Pancreas (tissue), 10 donors: ENCODE results near the gene DEPDC1B. TPM values are rescaled to one million over a fixed set of nuclear protein-coding genes. Genes with fewer than 3 reads are reported as not detected.
"Not testable (repeated sequence)": the region's sequence is repeated elsewhere in the genome, so short reads cannot be mapped to it uniquely, and the experiment has no call there.

Experiments used
- ATAC-seq, 4 donors: fragments of 200-7000 bp; cut with Tn5 transposase; one replicate each; pipeline versions ENCODE4 v1.8.0 to v1.9.1; 2020; ENCODE audit warnings: mild to moderate bottlenecking in 4 of 4, moderate library complexity in 4 of 4
- DNase-seq, 6 donors: peaks; one replicate each; pipeline ENCODE4 v3.0.0-alpha.2; 2020
- FAIRE-seq: peaks from 2 replicates; lab custom pipeline; 2012; peaks lifted over from hg19 to GRCh38; lab: Jason Lieb, UNC
- H3K27ac ChIP-seq, 4 donors: fragments of 200-600 bp; sonication (generic); 1 replicate in 3 of 4; 2 replicates in 1 of 4; pipeline versions ENCODE4 v1.5.0 to v1.8.0; 2020
- H3K27me3 ChIP-seq, 4 donors: fragments of 200-600 bp; one replicate each; pipeline ENCODE4 v1.8.0; 2021
- H3K36me3 ChIP-seq, 3 donors: fragments of 200-600 bp; sonication (generic) in 1 of 3; one replicate each; pipeline versions ENCODE4 v1.5.0 to v1.8.0; 2020 to 2021
- H3K4me1 ChIP-seq, 3 donors: fragments of 200-600 bp; one replicate each; pipeline ENCODE4 v1.8.0; 2021
- H3K4me3 ChIP-seq, 4 donors: fragments of 200-600 bp; sonication (generic) in 2 of 4; one replicate each; pipeline versions ENCODE4 v1.5.0 to v1.8.0; 2020 to 2021
- H3K9me3 ChIP-seq, 4 donors: fragments of 200-600 bp; one replicate each; pipeline ENCODE4 v1.8.0; 2021
- CTCF ChIP-seq, 4 donors: fragments of 200-600 bp; sonication (generic) in 3 of 4; IDR thresholded peaks; one replicate each; pipeline versions ENCODE4 v1.5.0 to v1.8.0; 2021; ENCODE audit warnings: antibody characterized with exemption in 4 of 4
- WGBS, 2 donors: extraction: QIAGEN DNeasy Blood & Tissue Kit; methylation state at CpG; one replicate each; pipeline ENCODE4 v1.1.7; 2013; 5-methylcytosine and 5-hydroxymethylcytosine counted together
- intact Hi-C, 3 donors: fragments of 100-400 bp; cut with DNase I; formaldehyde crosslinking; loops; one replicate each; pipeline versions ENCODE4 v1.11.1 to v1.14.2; 2022
- polyA plus RNA-seq, 2 donors: library from polyadenylated mRNA; stranded (reverse); fragments of 200-250 nt; gene quantifications; one replicate each; pipeline ENCODE4 v1.2.3, GENCODE V29; 2013
- total RNA-seq, 6 donors: library from RNA; stranded (reverse); fragmentation: NEBNext Ultra II Directional in 4 of 6; extraction: Animal tissue kit (Norgen Biotek cat#: 25700) in 4 of 6; gene quantifications; one replicate each; pipeline versions ENCODE4 v1.2.1 to v1.2.4, GENCODE V29; 2021 to 2023
- donor health status: healthy with polysubstance abuse.
- donor health status: DM: no; HTN: no; CAD: no; lungs with moderate emphysema.
- donor health status: DM: no; HTN: no; CAD: no.
- donor health status: control.
- donor health status: control.
- donor health status: Bipolar disorder and iron deficiency.
- donor health status: DM: yes; HTN: yes; CAD: no.
- donor health status: DM: no; HTN: no; CAD: no.
- donor health status: DM: no; HTN: no; CAD: no.
- donor health status: DM: yes; HTN: yes; CAD: no.

The DEPDC1B gene
- total and polyA plus RNA-seq, 8 donors: 0.08 to 0.37 (median 0.27) TPM

GRCh38 chr5:60568646-60569045 is 131.3 kb downstream of the DEPDC1B start:
- DNase-seq (no peak), ATAC-seq (no peak), FAIRE-seq (no peak)
- no peaks in the 10 kb centered on the region for H3K36me3 ChIP-seq
- intact Hi-C loops: no loop called here
- H3K27ac ChIP-seq: no peak overlapping the region
- H3K4me3 ChIP-seq: no peak overlapping the region
- H3K4me1 ChIP-seq: no peaks in the 10 kb centered on the region
- WGBS, 2 donors: 95 to 100% methylated on average over 2 of the region's 2 CpGs
- TF ChIP-seq CTCF (IDR thresholded peaks at IDR 0.05): no peak
- H3K9me3 ChIP-seq: no peaks in the 10 kb centered on the region
- H3K27me3 ChIP-seq: no peaks in the 10 kb centered on the region

- FAIRE-seq (no peak), DNase-seq (no peak), ATAC-seq (no peak)
- Histone ChIP-seq H3K4me3 (no peak overlapping the region), H3K4me1 (no peaks in the 10 kb centered on the region), H3K9me3 (no peaks in the 10 kb centered on the region), H3K27ac (no peak overlapping the region), H3K36me3 (no peaks in the 10 kb centered on the region), H3K27me3 (no peaks in the 10 kb centered on the region)
- intact Hi-C loops: no loop called here
- no peak for TF ChIP-seq CTCF (IDR thresholded peaks at IDR 0.05)
- 81 to 89% methylated on average over 13 of the region's 13 CpGs for WGBS, 2 donors
These were observed 136.2 kb downstream of the DEPDC1B start for GRCh38 chr5:60563696-60564324.

- intact Hi-C loops, H3K27me3 ChIP-seq, H3K4me3 ChIP-seq, DNase-seq, FAIRE-seq, H3K27ac ChIP-seq, H3K36me3 ChIP-seq, H3K4me1 ChIP-seq, H3K9me3 ChIP-seq, ATAC-seq: not testable (repeated sequence)
- 87 to 100% methylated on average over 2 of the region's 2 CpGs for WGBS, 2 donors
These were observed 146.7 kb downstream of the DEPDC1B start for GRCh38 chr5:60553291-60553690.

GRCh38 chr5:60551829-60552228 is 148.1 kb downstream of the DEPDC1B start:
- FAIRE-seq (no peak), DNase-seq (no peak), ATAC-seq (no peak)
- Histone ChIP-seq H3K27me3 (no peaks in the 10 kb centered on the region), H3K9me3 (peaks cover 0 to 3% (median 0%) of the 10 kb centered on the region in 4 donors), H3K27ac (no peak overlapping the region), H3K4me1 (no peaks in the 10 kb centered on the region), H3K4me3 (no peak overlapping the region), H3K36me3 (no peaks in the 10 kb centered on the region)
- intact Hi-C loops: no loop called here
- 73 to 75% methylated on average over 3 of the region's 3 CpGs for WGBS, 2 donors
- TF ChIP-seq CTCF (IDR thresholded peaks at IDR 0.05): no peak

- no peak for DNase-seq
- peak; percentile 49 for FAIRE-seq
- TF ChIP-seq CTCF (IDR thresholded peaks at IDR 0.05): no peak
- intact Hi-C loops: no loop called here
- Histone ChIP-seq H3K4me1 (no peaks in the 10 kb centered on the region), H3K36me3 (no peaks in the 10 kb centered on the region), H3K27ac (no peak overlapping the region), H3K4me3 (no peak overlapping the region), H3K9me3 (peaks cover 0 to 3% (median 0%) of the 10 kb centered on the region in 4 donors), H3K27me3 (no peaks in the 10 kb centered on the region)
- ATAC-seq: no peak
- 83 to 91% methylated on average over 1 of the region's 1 CpG for WGBS, 2 donors
These were observed 148.7 kb downstream of the DEPDC1B start for GRCh38 chr5:60551250-60551649.
